Fibroblast of skin of back (primary cell): Measurements from ENCODE around the gene ZNF202. TPM values are rescaled to one million over a fixed set of nuclear protein-coding genes. Genes with fewer than 3 reads are reported as not detected.
"Not testable (repeated sequence)": the region's sequence is repeated elsewhere in the genome, so short reads cannot be mapped to it uniquely, and the experiment has no call there.

ENCODE experiments used
- DNase-seq: peaks from one replicate; pipeline ENCODE4 v3.0.0-alpha.2; 2013
- polyA plus RNA-seq, 2 experiments: library from polyadenylated mRNA; unstranded; fragments of 120-200 nt; gene quantifications; one replicate each; pipeline ENCODE4 v1.2.1, GENCODE V29; 2013; ENCODE audit not compliant: insufficient read length in 2 of 2

Gene ZNF202
- 8.8 TPM for polyA plus RNA-seq (2013, experiment 1 of 2; ENCODE audit: insufficient read length)
- polyA plus RNA-seq (2013, experiment 2 of 2; ENCODE audit: insufficient read length), result 5.8 TPM

GRCh38 chr11:123741159-123742030 lies at the start of gene ZNF202:
ZNF202 (minus strand) TSS chr11:123741660; CDS start chr11:123730888, 10,772 bp downstream.
- peak; percentile 87 for DNase-seq

- no peak for DNase-seq
Measured at GRCh38 chr11:123783536-123783935, 42.1 kb upstream of the ZNF202 start.

- no peak for DNase-seq
Measured at GRCh38 chr11:123778511-123778910, 37.1 kb upstream of the ZNF202 start.

- no peak for DNase-seq
Measured at GRCh38 chr11:123775715-123776549, 34.5 kb upstream of the ZNF202 start.

- DNase-seq, result no peak
Measured at GRCh38 chr11:123775289-123775688, 33.8 kb upstream of the ZNF202 start.

- DNase-seq, result no peak
Measured at GRCh38 chr11:123773959-123774358, 32.5 kb upstream of the ZNF202 start.

- DNase-seq, result no peak
Measured at GRCh38 chr11:123773026-123773425, 31.6 kb upstream of the ZNF202 start.

- no peak for DNase-seq
Measured at GRCh38 chr11:123771664-123772063, 30.2 kb upstream of the ZNF202 start.

GRCh38 chr11:123770712-123771111 lies 29.3 kb upstream of the ZNF202 start:
- no peak for DNase-seq

- DNase-seq, result no peak
Measured at GRCh38 chr11:123765601-123766000, 24.1 kb upstream of the ZNF202 start.

GRCh38 chr11:123762422-123762821 lies 21.0 kb upstream of the ZNF202 start:
- DNase-seq, result no peak

GRCh38 chr11:123760894-123761293 lies 19.4 kb upstream of the ZNF202 start:
- DNase-seq, result no peak

- no peak for DNase-seq
Measured at GRCh38 chr11:123757976-123758375, 16.5 kb upstream of the ZNF202 start.

GRCh38 chr11:123755813-123756212 lies 14.4 kb upstream of the ZNF202 start:
- DNase-seq, result no peak

GRCh38 chr11:123755344-123755743 lies 13.9 kb upstream of the ZNF202 start:
- DNase-seq, result no peak

GRCh38 chr11:123754101-123754568 lies 12.7 kb upstream of the ZNF202 start, which contains the start of gene OR6X1:
OR6X1 (minus strand) TSS chr11:123754518; CDS start chr11:123754518, 0 bp downstream.
- DNase-seq, result no peak

- no peak for DNase-seq
Measured at GRCh38 chr11:123753110-123753509, 11.7 kb upstream of the ZNF202 start.

- no peak for DNase-seq
Measured at GRCh38 chr11:123751781-123752180, 10.3 kb upstream of the ZNF202 start.

- DNase-seq, result not testable (repeated sequence)
Measured at GRCh38 chr11:123748349-123748748, 6.9 kb upstream of the ZNF202 start.

- no peak for DNase-seq
Measured at GRCh38 chr11:123745764-123746451, 4.4 kb upstream of the ZNF202 start.

GRCh38 chr11:123742724-123743120 lies 1.3 kb upstream of the ZNF202 start:
- no peak for DNase-seq

GRCh38 chr11:123742031-123742723 lies 717 bp upstream of the ZNF202 start:
- DNase-seq, result no peak
